HG03558 (cell line): ENCODE data around the gene GPC1.

Source experiments
- ATAC-seq: cut with Tn5 transposase; IDR thresholded peaks from one replicate; pipeline ENCODE4 v1.9.1; 2021; ENCODE audit warnings: moderate number of reproducible peaks; ENCODE audit not compliant: unreplicated experiment; ENCODE audit errors: extremely low read depth

GPC1 gene

DNA sequence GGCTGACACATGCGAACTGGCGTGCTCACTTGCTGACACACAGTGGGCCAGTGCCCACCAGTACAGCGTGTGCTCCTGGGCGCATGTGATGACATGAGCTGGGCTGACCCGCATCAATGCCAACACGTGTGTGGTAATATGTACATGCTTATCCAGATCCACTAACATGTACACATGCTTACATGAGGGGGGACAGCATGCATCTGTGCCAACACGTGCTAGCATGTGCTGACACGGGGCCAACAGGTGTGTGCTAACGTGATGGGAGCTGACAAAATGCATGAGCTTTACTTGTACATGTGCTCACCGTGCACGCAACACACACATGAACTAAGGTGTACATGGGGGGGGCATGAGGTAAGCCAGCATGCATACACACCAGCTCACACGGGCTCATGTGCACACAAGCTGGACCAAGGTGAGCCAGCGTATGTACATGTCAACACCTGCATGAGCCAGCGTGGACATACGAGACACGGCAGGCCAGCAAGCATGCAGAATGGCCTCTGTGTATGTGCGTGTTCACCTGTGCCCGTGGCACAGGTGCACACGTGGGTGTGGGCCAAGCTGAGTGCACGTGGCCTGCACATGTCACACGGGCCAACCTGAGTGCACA lies 28.5 kb downstream of the GPC1 start:
- no peak for ATAC-seq

DNA sequence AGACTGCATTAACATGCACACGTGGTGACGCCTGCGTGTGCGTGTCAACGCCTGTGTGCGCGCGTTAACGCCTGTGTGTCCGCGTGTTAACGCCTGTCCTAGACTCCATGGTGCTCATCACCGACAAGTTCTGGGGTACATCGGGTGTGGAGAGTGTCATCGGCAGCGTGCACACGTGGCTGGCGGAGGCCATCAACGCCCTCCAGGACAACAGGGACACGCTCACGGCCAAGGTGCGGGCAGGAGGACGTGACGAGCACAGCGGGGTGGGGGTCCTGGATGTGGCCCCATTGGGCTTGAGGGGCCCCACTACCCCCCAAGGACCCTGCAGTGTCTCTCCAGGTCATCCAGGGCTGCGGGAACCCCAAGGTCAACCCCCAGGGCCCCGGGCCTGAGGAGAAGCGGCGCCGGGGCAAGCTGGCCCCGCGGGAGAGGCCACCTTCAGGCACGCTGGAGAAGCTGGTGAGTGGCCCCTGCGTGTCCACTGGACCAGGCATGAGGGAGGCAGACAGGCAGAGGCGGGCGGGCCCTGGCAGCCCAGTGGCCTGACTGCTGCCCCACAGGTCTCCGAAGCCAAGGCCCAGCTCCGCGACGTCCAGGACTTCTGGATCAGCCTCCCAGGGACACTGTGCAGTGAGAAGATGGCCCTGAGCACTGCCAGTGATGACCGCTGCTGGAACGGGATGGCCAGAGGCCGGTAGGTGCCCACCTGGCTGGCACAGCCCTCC lies 29.2 kb downstream of the GPC1 start:
- no peak for ATAC-seq

- ATAC-seq, result no peak
Observed at GRCh38 chr2:240465268-240465764, 29.9 kb downstream of the GPC1 start.

GRCh38 chr2:240465765-240466578 lies 30.5 kb downstream of the GPC1 start:
- ATAC-seq, result no peak

DNA sequence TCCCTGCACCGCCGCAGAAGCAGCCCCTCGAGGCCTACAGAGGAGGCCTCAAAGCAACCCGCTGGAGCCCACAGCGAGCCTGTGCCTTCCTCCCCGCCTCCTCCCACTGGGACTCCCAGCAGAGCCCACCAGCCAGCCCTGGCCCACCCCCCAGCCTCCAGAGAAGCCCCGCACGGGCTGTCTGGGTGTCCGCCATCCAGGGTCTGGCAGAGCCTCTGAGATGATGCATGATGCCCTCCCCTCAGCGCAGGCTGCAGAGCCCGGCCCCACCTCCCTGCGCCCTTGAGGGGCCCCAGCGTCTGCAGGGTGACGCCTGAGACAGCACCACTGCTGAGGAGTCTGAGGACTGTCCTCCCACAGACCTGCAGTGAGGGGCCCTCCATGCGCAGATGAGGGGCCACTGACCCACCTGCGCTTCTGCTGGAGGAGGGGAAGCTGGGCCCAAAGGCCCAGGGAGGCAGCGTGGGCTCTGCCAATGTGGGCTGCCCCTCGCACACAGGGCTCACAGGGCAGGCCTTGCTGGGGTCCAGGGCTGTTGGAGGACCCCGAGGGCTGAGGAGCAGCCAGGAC lies 31.2 kb downstream of the GPC1 start:
- no peak for ATAC-seq

DNA sequence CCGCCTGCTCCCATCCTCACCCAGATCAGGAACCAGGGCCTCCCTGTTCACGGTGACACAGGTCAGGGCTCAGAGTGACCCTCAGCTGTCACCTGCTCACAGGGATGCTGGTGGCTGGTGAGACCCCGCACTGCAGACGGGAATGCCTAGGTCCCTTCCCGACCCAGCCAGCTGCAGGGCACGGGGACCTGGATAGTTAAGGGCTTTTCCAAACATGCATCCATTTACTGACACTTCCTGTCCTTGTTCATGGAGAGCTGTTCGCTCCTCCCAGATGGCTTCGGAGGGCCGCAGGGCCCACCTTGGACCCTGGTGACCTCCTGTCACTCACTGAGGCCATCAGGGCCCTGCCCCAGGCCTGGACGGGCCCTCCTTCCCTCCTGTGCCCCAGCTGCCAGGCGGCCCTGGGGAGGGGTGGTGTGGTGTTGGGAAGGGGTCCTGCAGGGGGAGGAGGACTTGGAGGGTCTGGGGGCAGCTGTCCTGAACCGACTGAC lies 31.7 kb downstream of the GPC1 start:
- ATAC-seq, result no peak

GRCh38 chr2:240467659-240468302 lies 32.3 kb downstream of the GPC1 start:
- ATAC-seq, result no peak

- no peak for ATAC-seq
Observed at GRCh38 chr2:240468303-240469238, 33.1 kb downstream of the GPC1 start.

GRCh38 chr2:240469239-240469636 lies 33.8 kb downstream of the GPC1 start:
- no peak for ATAC-seq

- no peak for ATAC-seq
Observed at GRCh38 chr2:240469740-240470139, 34.3 kb downstream of the GPC1 start.

GRCh38 chr2:240472078-240472790 lies 36.8 kb downstream of the GPC1 start:
- no peak for ATAC-seq

DNA sequence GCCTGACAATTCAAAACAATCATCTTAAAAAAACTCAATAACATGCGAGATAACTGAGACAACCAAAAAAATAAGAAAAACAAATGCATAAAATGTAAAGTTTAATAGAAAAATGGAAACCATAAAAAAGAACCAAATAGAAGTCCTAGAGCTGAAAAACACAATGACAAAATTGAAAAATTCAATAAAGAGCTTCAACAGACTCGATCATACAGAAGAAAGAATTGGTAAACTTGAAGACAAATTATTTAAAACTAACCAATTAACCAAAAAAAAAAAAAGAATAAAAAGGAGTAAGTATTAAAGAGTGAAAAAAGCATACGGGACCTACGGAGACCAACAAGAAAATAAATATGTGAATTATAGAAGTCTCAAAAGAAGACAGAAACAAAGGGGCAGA lies 37.7 kb downstream of the GPC1 start:
- no peak for ATAC-seq

GRCh38 chr2:240477916-240478315 lies 42.5 kb downstream of the GPC1 start:
- ATAC-seq, result no peak

DNA sequence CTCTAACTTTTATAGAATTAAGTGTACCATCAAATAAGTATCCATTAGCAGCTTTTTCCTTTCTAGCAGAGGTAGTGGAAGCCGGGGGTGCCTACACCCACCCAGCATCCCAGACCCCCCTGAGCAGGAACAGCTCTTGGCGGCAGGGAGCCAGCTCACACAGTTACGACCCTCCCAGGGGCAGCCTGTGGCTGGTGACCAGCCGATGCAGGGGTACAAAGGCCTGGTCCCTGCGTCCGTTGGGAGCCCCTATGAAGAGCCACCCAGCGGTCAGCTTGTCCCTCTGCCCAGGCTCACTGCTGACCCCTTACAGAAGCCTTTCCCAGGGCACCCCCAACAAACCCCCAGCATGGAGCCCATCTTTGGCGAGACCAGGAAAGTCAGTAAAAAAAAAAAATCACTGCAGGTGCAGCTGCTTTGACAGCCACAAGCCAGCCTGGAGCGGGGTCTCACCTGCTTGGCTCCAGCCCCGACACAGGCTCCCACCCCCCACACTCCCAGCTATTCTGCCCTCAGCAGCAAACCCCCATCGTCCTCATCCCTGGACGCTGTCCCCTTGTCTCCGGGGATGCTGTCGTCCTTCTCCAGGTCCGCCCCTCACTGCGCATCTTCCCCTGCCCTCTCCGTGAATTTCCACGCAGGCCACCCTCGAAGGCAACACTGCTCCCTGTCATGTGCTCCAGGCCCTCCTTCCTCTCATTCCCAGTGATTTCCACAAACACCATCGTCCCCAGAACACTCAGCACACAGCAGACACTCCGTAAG lies 43.1 kb downstream of the GPC1 start:
- ATAC-seq, result no peak

GRCh38 chr2:240479111-240479501 lies 43.6 kb downstream of the GPC1 start:
- ATAC-seq, result no peak

DNA sequence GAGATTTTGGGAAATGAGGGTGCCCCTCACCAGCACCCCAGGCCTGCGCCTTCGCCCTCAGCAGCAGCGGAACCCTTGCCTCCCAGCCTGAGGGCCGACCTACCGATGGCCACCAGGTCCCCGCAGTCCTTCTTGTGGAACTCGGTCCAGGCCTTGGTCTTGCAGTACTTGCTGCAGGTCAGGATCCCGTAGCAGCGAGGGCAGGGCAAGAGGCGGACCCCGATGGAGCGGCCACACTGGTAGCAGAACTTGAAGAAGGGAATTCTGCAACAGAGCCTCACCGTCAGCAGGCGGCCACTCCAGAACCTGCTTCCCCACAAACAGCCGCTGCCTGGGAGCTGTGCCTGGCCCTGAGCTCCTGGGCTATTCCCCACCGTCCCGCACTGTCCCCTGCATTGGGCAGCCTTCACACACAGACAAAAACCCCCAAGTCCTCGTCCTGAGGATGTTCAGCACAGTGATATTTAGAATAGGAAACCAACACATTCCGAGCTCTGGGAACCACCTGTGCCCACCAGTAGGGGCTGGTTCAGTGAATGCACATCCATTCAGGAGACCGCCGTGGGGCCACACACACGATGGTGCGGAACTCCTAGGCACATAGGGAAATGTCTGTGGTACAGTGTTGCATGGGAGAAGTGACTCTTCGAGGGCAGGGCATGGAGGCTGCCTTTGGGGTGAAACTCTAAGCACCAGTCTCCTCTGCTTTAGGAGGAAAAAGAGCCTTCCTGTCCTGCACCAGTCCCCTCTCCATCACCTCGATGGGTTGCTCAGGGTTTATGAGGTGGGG lies 45.6 kb downstream of the GPC1 start:
- ATAC-seq, result no peak

GRCh38 chr2:240481720-240482119 lies 46.3 kb downstream of the GPC1 start:
- ATAC-seq, result no peak
